Glutamatergic neuron (in vitro differentiated cells): ENCODE results near the gene PRKCQ. TPM values are rescaled to one million over a fixed set of nuclear protein-coding genes. Genes with fewer than 3 reads are reported as not detected.

Experiments used
- DNase-seq: peaks from one replicate; pipeline ENCODE4 v3.0.0; 2022
- H3K27ac Mint-ChIP-seq: one replicate; pipeline ENCODE4 v1.8.0; 2020; ENCODE audit warnings: mild to moderate bottlenecking, mixed read lengths, inconsistent platforms; ENCODE audit not compliant: unreplicated experiment
- H3K27me3 Mint-ChIP-seq: one replicate; pipeline ENCODE4 v1.8.0; 2020; ENCODE audit warnings: mild to moderate bottlenecking, moderate library complexity, mixed read lengths, inconsistent platforms; ENCODE audit not compliant: unreplicated experiment
- H3K36me3 Mint-ChIP-seq: one replicate; pipeline ENCODE4 v1.8.0; 2020; ENCODE audit warnings: mild to moderate bottlenecking, mixed read lengths, inconsistent platforms; ENCODE audit not compliant: unreplicated experiment
- H3K4me1 Mint-ChIP-seq: one replicate; pipeline ENCODE4 v1.8.0; 2020; ENCODE audit warnings: mild to moderate bottlenecking, low read depth, mixed read lengths, inconsistent platforms; ENCODE audit not compliant: unreplicated experiment
- H3K4me3 Mint-ChIP-seq: one replicate; pipeline ENCODE4 v1.8.0; 2020; ENCODE audit warnings: mild to moderate bottlenecking, mixed read lengths, inconsistent platforms; ENCODE audit not compliant: unreplicated experiment
- H3K9me3 Mint-ChIP-seq: one replicate; pipeline ENCODE4 v1.8.0; 2020; ENCODE audit warnings: mild to moderate bottlenecking, moderate library complexity, mixed read lengths, inconsistent platforms; ENCODE audit not compliant: unreplicated experiment
- total RNA-seq: library from RNA; stranded (reverse); fragmentation: NEBNext Ultra II Directional; extraction: Animal tissue kit (Norgen Biotek cat#: 25700); gene quantifications from one replicate; pipeline ENCODE4 v1.2.1, GENCODE V29; 2021; ENCODE audit not compliant: unreplicated experiment
- TF ChIP-seq, protein P1 (sequence below): fragments of 200-600 bp; sonication (generic); IDR thresholded peaks from one replicate; pipeline ENCODE4 v1.5.0; 2021; ENCODE audit not compliant: partially characterized antibody, unreplicated experiment

Gene PRKCQ
- total RNA-seq, 1 donor from 2014 or later, result 1.3 TPM

DNA sequence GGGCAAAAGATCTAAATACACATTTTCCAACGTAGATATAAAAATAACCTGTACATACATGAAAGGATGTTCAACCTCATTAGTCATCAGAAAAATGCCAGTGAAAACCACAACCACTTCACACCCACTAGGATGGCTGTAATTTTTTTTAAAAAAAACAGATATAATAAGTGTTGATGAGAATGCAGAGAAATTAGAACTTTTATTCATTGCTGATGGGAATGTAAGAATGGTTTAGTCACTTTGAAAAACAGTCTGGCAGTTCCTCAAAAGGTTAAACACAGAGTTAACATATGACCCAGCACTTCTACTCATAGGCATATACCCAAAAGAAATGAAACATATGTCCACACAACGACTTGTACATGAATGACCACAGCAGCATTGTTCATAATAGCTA lies 32.3 kb upstream of the PRKCQ start:
- Mint-ChIP-seq H3K36me3 (peaks cover 14% of the 10 kb centered on the region), H3K27ac (no peak overlapping the region), H3K4me1 (no peaks in the 10 kb centered on the region), H3K27me3 (peaks cover 2% of the 10 kb centered on the region), H3K9me3 (peaks cover 2% of the 10 kb centered on the region), H3K4me3 (no peak overlapping the region)
- DNase-seq, result no peak
- TF ChIP-seq, protein P1, sequence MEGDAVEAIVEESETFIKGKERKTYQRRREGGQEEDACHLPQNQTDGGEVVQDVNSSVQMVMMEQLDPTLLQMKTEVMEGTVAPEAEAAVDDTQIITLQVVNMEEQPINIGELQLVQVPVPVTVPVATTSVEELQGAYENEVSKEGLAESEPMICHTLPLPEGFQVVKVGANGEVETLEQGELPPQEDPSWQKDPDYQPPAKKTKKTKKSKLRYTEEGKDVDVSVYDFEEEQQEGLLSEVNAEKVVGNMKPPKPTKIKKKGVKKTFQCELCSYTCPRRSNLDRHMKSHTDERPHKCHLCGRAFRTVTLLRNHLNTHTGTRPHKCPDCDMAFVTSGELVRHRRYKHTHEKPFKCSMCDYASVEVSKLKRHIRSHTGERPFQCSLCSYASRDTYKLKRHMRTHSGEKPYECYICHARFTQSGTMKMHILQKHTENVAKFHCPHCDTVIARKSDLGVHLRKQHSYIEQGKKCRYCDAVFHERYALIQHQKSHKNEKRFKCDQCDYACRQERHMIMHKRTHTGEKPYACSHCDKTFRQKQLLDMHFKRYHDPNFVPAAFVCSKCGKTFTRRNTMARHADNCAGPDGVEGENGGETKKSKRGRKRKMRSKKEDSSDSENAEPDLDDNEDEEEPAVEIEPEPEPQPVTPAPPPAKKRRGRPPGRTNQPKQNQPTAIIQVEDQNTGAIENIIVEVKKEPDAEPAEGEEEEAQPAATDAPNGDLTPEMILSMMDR, result no peak

DNA sequence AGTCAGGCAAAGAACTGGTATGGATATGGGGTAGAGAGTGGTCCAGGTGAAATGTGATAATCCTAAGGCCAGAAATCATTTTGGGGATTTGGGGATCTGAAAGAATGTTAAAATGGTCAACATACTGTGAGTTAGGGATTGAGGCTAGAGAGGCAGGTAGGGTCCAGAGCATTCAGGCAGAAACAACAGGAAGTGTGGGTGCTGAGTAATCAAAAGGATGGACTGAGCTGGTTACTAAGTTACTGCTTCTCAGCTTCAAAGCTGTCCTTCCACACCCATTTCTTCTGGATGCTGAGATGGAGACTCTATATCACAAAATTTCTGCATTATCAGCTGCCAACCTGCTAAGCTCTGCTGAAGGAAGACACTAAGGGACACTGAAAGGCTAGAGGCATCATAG lies 30.6 kb upstream of the PRKCQ start:
- Mint-ChIP-seq H3K4me3 (no peak overlapping the region), H3K36me3 (peaks cover 14% of the 10 kb centered on the region), H3K9me3 (peaks cover 2% of the 10 kb centered on the region), H3K27me3 (peaks cover 2% of the 10 kb centered on the region), H3K4me1 (no peaks in the 10 kb centered on the region), H3K27ac (no peak overlapping the region)
- TF ChIP-seq, protein P1, result no peak
- DNase-seq, result no peak

DNA sequence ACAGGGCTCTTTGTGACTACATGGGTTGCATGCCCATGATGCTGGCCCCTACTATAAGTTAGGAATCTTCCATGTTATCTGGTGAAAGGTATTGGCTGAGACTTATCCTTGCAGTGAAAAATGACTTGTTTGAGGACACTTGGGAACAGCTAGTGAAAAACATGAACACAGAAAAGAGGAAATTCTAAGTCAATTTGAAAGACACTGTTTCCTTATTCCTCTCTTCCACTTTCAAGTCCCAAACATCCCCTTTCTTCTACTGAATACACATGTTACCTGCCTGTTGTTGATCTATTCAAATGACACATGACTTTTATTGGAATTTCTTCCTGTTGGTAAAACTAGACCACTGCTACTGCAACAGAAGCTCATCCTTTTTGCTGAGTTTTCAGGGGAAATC lies 29.5 kb upstream of the PRKCQ start:
- Mint-ChIP-seq H3K4me1 (no peaks in the 10 kb centered on the region), H3K36me3 (peaks cover 14% of the 10 kb centered on the region), H3K4me3 (no peak overlapping the region), H3K27me3 (peaks cover 2% of the 10 kb centered on the region), H3K9me3 (peaks cover 2% of the 10 kb centered on the region), H3K27ac (no peak overlapping the region)
- DNase-seq, result no peak
- TF ChIP-seq, protein P1, result no peak

DNA sequence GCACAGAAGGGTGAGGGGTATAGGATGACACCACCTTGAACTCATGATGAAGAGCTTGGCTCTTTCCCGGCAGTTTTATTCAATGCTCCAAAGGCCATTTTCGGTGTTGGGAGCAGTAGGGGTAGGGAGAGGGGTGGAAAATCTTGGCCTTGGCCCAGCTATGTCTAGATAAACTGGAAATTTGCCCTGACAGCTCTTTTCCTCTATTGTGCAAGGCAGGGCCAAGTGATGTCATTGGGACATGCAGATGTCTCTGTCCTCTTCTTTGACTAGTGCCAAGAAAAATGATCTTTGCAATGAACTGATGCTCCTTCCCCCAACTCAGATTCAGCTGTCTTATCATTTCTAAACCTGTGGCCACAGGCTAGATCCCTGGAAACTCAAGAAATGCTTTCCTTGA lies 27.7 kb upstream of the PRKCQ start:
- no peaks in the 10 kb centered on the region for H3K4me1 Mint-ChIP-seq
- H3K4me3 Mint-ChIP-seq, result no peak overlapping the region
- DNase-seq, result no peak
- TF ChIP-seq, protein P1, result no peak
- H3K9me3 Mint-ChIP-seq, result peaks cover 2% of the 10 kb centered on the region
- H3K36me3 Mint-ChIP-seq, result peaks cover 9% of the 10 kb centered on the region
- no peak overlapping the region for H3K27ac Mint-ChIP-seq
- peaks cover 2% of the 10 kb centered on the region for H3K27me3 Mint-ChIP-seq

DNA sequence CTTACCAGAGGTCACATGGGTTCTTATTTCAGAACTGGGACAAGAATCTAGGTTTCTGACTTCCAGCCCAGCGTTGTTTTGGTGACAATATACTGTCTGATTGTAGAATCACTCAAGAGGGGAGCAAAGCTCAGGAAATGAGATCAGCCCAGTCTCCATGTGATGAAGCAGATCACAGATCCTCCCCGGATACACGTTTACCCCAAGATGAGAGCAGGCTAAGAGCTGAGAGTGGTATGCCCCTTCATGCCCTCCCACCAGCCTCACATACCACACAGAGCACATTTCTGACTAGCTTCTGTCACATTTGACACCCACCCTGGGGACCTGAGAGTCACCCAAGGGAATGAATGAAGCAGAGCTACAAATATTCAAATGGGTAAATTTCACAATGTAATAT lies 27.1 kb upstream of the PRKCQ start:
- no peak for DNase-seq
- Mint-ChIP-seq H3K27me3 (peaks cover 2% of the 10 kb centered on the region), H3K4me1 (no peaks in the 10 kb centered on the region), H3K27ac (no peak overlapping the region), H3K9me3 (no peaks in the 10 kb centered on the region), H3K4me3 (no peak overlapping the region), H3K36me3 (peaks cover 9% of the 10 kb centered on the region)
- TF ChIP-seq, protein P1, result no peak
